OCI-LY1 (cell line): ENCODE measurements around the gene GTF3C5.
"Not testable (repeated sequence)": the region's sequence is repeated elsewhere in the genome, so short reads cannot be mapped to it uniquely, and the experiment has no call there.

Source experiments
- H2AFZ ChIP-seq: fragments of 200-600 bp; sonication (generic), shearing (Covaris generic); 2 replicates; pipeline ENCODE4 v1.6.0; 2014; ENCODE audit warnings: antibody characterized with exemption, mild to moderate bottlenecking, low read length
- H3F3A ChIP-seq: fragments of 200-600 bp; sonication (generic), shearing (Covaris generic); 2 replicates; pipeline ENCODE4 v1.6.0; 2014; ENCODE audit warnings: mild to moderate bottlenecking, antibody characterized with exemption, low read length, moderate library complexity; ENCODE audit not compliant: insufficient read depth
- H3K27ac ChIP-seq: fragments of 200-600 bp; sonication (generic); 2 replicates; pipeline ENCODE4 v1.5.1; 2014; ENCODE audit warnings: low read length, mixed run types, mild to moderate bottlenecking, low read depth; ENCODE audit not compliant: poor library complexity, severe bottlenecking
- H3K27me3 ChIP-seq: fragments of 200-600 bp; sonication (generic); 2 replicates; pipeline ENCODE4 v1.6.0; 2014; ENCODE audit warnings: antibody characterized with exemption, mild to moderate bottlenecking, low read length, moderate library complexity; ENCODE audit not compliant: insufficient read depth
- H3K36me3 ChIP-seq: fragments of 200-600 bp; sonication (generic); 2 replicates; pipeline ENCODE4 v1.6.1; 2014; ENCODE audit warnings: mild to moderate bottlenecking, antibody characterized with exemption, low read length, moderate library complexity, mixed read lengths; ENCODE audit not compliant: insufficient read depth
- H3K4me1 ChIP-seq: fragments of 200-600 bp; sonication (generic); 2 replicates; pipeline ENCODE4 v1.5.1; 2014; ENCODE audit warnings: mild to moderate bottlenecking, low read length, moderate library complexity; ENCODE audit not compliant: insufficient read depth, severe bottlenecking
- H3K4me2 ChIP-seq: fragments of 200-600 bp; sonication (generic), shearing (Covaris generic); 2 replicates; pipeline ENCODE4 v1.6.1; 2014; ENCODE audit warnings: low read length
- H3K4me3 ChIP-seq: fragments of 200-600 bp; sonication (generic); 2 replicates; pipeline ENCODE4 v1.5.1; 2014; ENCODE audit warnings: low read length, low read depth, mild to moderate bottlenecking, mixed read lengths; ENCODE audit not compliant: poor library complexity, severe bottlenecking
- H3K79me2 ChIP-seq: fragments of 200-600 bp; shearing (Covaris generic); 2 replicates; pipeline ENCODE4 v1.6.1; 2016; ENCODE audit warnings: mixed run types, low read length, mixed read lengths; ENCODE audit not compliant: insufficient read depth
- H3K9ac ChIP-seq: fragments of 200-600 bp; sonication (generic), shearing (Covaris generic); 2 replicates; pipeline ENCODE4 v1.6.1; 2014; ENCODE audit warnings: mild to moderate bottlenecking, low read length, mixed read lengths
- H3K9me2 ChIP-seq: fragments of 200-600 bp; sonication (generic), shearing (Covaris generic); 2 replicates; pipeline ENCODE4 v1.6.1; 2014; ENCODE audit warnings: low read depth, mild to moderate bottlenecking, low read length, mixed read lengths
- H3K9me3 ChIP-seq: fragments of 200-600 bp; shearing (Covaris generic); 2 replicates; pipeline ENCODE4 v1.6.1; 2014; ENCODE audit warnings: low read length, mixed read lengths
- H4K20me1 ChIP-seq: fragments of 200-600 bp; sonication (generic), shearing (Covaris generic); 2 replicates; pipeline ENCODE4 v1.6.0; 2016; ENCODE audit warnings: mild to moderate bottlenecking, low read length; ENCODE audit not compliant: insufficient read depth
- EZH2 ChIP-seq: fragments of 200-600 bp; sonication (generic), shearing (Covaris generic); IDR thresholded peaks from 2 replicates; pipeline ENCODE4 v1.8.0; 2017; ENCODE audit warnings: borderline replicate concordance, mixed run types, mild to moderate bottlenecking, antibody characterized with exemption, low read length, moderate library complexity, mixed read lengths
- TF ChIP-seq, protein P1 (sequence below): fragments of 200-600 bp; sonication (generic), shearing (Covaris generic); IDR thresholded peaks from 2 replicates; pipeline ENCODE4 v1.5.1; 2017; ENCODE audit warnings: mild to moderate bottlenecking, antibody characterized with exemption, low read length, moderate library complexity, mixed read lengths

GTF3C5 gene

GRCh38 chr9:132989014-132989310 is 41.8 kb upstream of the GTF3C5 start:
- Histone ChIP-seq H4K20me1 (no peaks in the 10 kb centered on the region), H3K9me3 (no peaks in the 10 kb centered on the region), H2AFZ (no peak overlapping the region), H3K27me3 (0 out of 2 replicates have a peak, but pooled peaks cover 13% of the 10 kb centered on the region), H3K9me2 (no peaks in the 10 kb centered on the region), H3K4me2 (no peak overlapping the region), H3K9ac (no peak overlapping the region), H3K4me1 (no peaks in the 10 kb centered on the region), H3F3A (no peaks in the 10 kb centered on the region), H3K79me2 (no peaks in the 10 kb centered on the region), H3K27ac (no peak overlapping the region), H3K4me3 (no peak overlapping the region), H3K36me3 (no peaks in the 10 kb centered on the region)
- no peak for TF ChIP-seq EZH2
- TF ChIP-seq, protein P1, sequence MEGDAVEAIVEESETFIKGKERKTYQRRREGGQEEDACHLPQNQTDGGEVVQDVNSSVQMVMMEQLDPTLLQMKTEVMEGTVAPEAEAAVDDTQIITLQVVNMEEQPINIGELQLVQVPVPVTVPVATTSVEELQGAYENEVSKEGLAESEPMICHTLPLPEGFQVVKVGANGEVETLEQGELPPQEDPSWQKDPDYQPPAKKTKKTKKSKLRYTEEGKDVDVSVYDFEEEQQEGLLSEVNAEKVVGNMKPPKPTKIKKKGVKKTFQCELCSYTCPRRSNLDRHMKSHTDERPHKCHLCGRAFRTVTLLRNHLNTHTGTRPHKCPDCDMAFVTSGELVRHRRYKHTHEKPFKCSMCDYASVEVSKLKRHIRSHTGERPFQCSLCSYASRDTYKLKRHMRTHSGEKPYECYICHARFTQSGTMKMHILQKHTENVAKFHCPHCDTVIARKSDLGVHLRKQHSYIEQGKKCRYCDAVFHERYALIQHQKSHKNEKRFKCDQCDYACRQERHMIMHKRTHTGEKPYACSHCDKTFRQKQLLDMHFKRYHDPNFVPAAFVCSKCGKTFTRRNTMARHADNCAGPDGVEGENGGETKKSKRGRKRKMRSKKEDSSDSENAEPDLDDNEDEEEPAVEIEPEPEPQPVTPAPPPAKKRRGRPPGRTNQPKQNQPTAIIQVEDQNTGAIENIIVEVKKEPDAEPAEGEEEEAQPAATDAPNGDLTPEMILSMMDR, result no peak

GRCh38 chr9:132989414-132989996 is 41.3 kb upstream of the GTF3C5 start:
- H4K20me1 ChIP-seq, result no peaks in the 10 kb centered on the region
- H3K27ac ChIP-seq, result no peak overlapping the region
- no peaks in the 10 kb centered on the region for H3K36me3 ChIP-seq
- 0 out of 2 replicates have a peak, but pooled peaks cover 13% of the 10 kb centered on the region for H3K27me3 ChIP-seq
- H3K4me1 ChIP-seq, result peaks cover 3% of the 10 kb centered on the region
- H3K4me2 ChIP-seq, result no peak overlapping the region
- H3K9ac ChIP-seq, result no peak overlapping the region
- no peak overlapping the region for H3K4me3 ChIP-seq
- TF ChIP-seq EZH2, result no peak
- TF ChIP-seq, protein P1, result no peak
- H2AFZ ChIP-seq, result no peak overlapping the region
- no peaks in the 10 kb centered on the region for H3K9me2 ChIP-seq
- no peaks in the 10 kb centered on the region for H3K79me2 ChIP-seq
- no peaks in the 10 kb centered on the region for H3K9me3 ChIP-seq
- H3F3A ChIP-seq, result no peaks in the 10 kb centered on the region

DNA sequence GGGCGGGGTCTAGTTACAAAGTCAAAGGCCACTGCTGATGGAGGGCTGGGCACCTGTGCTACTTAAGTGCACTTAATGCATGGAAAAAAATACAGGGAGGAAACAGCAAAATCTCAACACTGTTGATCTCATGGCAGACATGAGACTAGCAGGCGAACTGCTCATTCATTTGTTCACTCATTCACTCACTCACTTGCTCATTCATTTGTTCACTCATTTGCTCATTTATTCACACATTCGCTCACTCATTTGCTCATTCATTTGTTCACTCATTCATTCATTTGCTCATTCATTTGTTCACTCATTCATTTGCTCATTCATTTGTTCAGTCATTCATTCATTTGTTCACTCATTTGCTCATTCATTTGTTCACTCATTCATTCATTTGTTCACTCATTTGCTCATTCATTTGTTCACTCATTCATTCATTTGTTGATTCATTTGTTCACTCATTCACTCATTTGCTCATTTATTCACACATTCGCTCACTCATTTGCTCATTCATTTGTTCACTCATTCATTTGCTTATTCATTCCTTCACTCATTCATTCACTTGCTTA is 40.7 kb upstream of the GTF3C5 start:
- not testable (repeated sequence) for H3K9ac ChIP-seq, H3K4me3 ChIP-seq, H3K36me3 ChIP-seq, H3K4me2 ChIP-seq, H3K27ac ChIP-seq, H3K9me2 ChIP-seq, H3F3A ChIP-seq, H3K4me1 ChIP-seq, H3K79me2 ChIP-seq, H3K9me3 ChIP-seq, H2AFZ ChIP-seq, H4K20me1 ChIP-seq
- H3K27me3 ChIP-seq, result 0 out of 2 replicates have a peak, but pooled peaks cover 13% of the 10 kb centered on the region

- TF ChIP-seq EZH2, result no peak
- TF ChIP-seq, protein P1, result no peak
- H3K9me3 ChIP-seq, result no peaks in the 10 kb centered on the region
- no peak overlapping the region for H2AFZ ChIP-seq
- H3F3A ChIP-seq, result no peaks in the 10 kb centered on the region
- H3K9ac ChIP-seq, result no peak overlapping the region
- no peaks in the 10 kb centered on the region for H4K20me1 ChIP-seq
- H3K4me3 ChIP-seq, result no peak overlapping the region
- H3K27ac ChIP-seq, result no peak overlapping the region
- no peaks in the 10 kb centered on the region for H3K36me3 ChIP-seq
- H3K4me2 ChIP-seq, result no peak overlapping the region
- no peaks in the 10 kb centered on the region for H3K9me2 ChIP-seq
- H3K79me2 ChIP-seq, result no peaks in the 10 kb centered on the region
- H3K27me3 ChIP-seq, result 0 out of 2 replicates have a peak, but pooled peaks cover 6% of the 10 kb centered on the region
- H3K4me1 ChIP-seq, result peaks cover 6% of the 10 kb centered on the region
These were observed 40.0 kb upstream of the GTF3C5 start for GRCh38 chr9:132990781-132991180.
